MCF 10A (cell line): ENCODE measurements around the gene FOXP1. TPM values are rescaled to one million over a fixed set of nuclear protein-coding genes. Genes with fewer than 3 reads are reported as not detected.

Experiments used
- BruUV-seq: library from RNA; stranded (reverse); fragments of 400-500 nt; replicated peaks from 2 replicates; lab custom pipeline; 2021; lab: Mats Ljungman, UMichigan
- CTCF ChIA-PET: fragments of 300-600 bp; sonication (Branson Sonifier 250); formaldehyde crosslinking; extraction: SDS; loops from one replicate; lab custom pipeline; 2021; ENCODE audit warnings: antibody characterized with exemption, inconsistent platforms; lab: Yijun Ruan, JAX
- POLR2A ChIA-PET: fragments of 300-600, 350-650 bp; sonication (Branson Sonifier 250); formaldehyde crosslinking; extraction: SDS; loops from one replicate; lab custom pipeline; 2020; ENCODE audit warnings: antibody characterized with exemption, inconsistent platforms; lab: Yijun Ruan, JAX
- DNase-seq: peaks from one replicate; pipeline ENCODE4 v3.0.0-alpha.2; 2018; ENCODE audit not compliant: unreplicated experiment
- H3K27ac Mint-ChIP-seq: one replicate; pipeline ENCODE4 v1.8.0; 2022; ENCODE audit warnings: mild to moderate bottlenecking, low read depth, mixed read lengths; ENCODE audit not compliant: unreplicated experiment
- H3K27me3 Mint-ChIP-seq: one replicate; pipeline ENCODE4 v1.8.0; 2022; ENCODE audit warnings: mixed read lengths; ENCODE audit not compliant: insufficient read depth, unreplicated experiment
- H3K36me3 Mint-ChIP-seq: one replicate; pipeline ENCODE4 v1.8.0; 2022; ENCODE audit warnings: mild to moderate bottlenecking, moderate library complexity, mixed read lengths; ENCODE audit not compliant: insufficient read depth, unreplicated experiment
- H3K4me1 Mint-ChIP-seq: one replicate; pipeline ENCODE4 v1.8.0; 2022; ENCODE audit warnings: mixed read lengths; ENCODE audit not compliant: insufficient read depth, unreplicated experiment
- H3K4me3 Mint-ChIP-seq: one replicate; pipeline ENCODE4 v1.8.0; 2022; ENCODE audit warnings: mild to moderate bottlenecking, moderate library complexity, mixed read lengths; ENCODE audit not compliant: unreplicated experiment
- H3K9me3 Mint-ChIP-seq: one replicate; pipeline ENCODE4 v1.8.0; 2022; ENCODE audit warnings: mixed read lengths; ENCODE audit not compliant: unreplicated experiment
- CTCF ChIP-seq: fragments of 200-600 bp; IDR thresholded peaks from one replicate; pipeline ENCODE4 v1.8.0; 2022; ENCODE audit warnings: antibody characterized with exemption, mild to moderate bottlenecking; ENCODE audit not compliant: unreplicated experiment
- intact Hi-C: fragments of 100-400 bp; cut with micrococcal nuclease; formaldehyde crosslinking; loops from 2 replicates; pipeline ENCODE4 v1.14.1; 2022
- total RNA-seq: library from RNA; stranded (reverse); gene quantifications from 2 replicates; pipeline ENCODE4 v1.2.3, GENCODE V29; 2022

The FOXP1 gene
- total RNA-seq, 1 experiment from 2014 or later: 49.0 TPM

GRCh38 chr3:71003511-71003910, 580.0 kb downstream of the FOXP1 start:
- Mint-ChIP-seq H3K9me3 (no peaks in the 10 kb centered on the region), H3K4me1 (peaks cover 20% of the 10 kb centered on the region), H3K27ac (no peak overlapping the region), H3K36me3 (peaks cover 10% of the 10 kb centered on the region), H3K4me3 (no peak overlapping the region), H3K27me3 (no peaks in the 10 kb centered on the region)
- ChIA-PET POLR2A (interaction anchor here (0.7 to 1.2 kb wide), 2 partner anchors 61 to 578 kb away, joined by 3 to 4 read pairs; no protein-coding TSS in a partner anchor), CTCF (interaction anchor here (0.6 to 6.5 kb wide), 8 partner anchors 9 to 913 kb away, joined by 3 to 59 read pairs (median 3); no protein-coding TSS in a partner anchor)
- no TSS peak for BruUV-seq
- TF ChIP-seq CTCF: no peak
- intact Hi-C loops: loop anchor here (10.0 kb wide), 1 partner anchor 651 kb away; no protein-coding TSS in a partner anchor
- DNase-seq: no peak

DNA sequence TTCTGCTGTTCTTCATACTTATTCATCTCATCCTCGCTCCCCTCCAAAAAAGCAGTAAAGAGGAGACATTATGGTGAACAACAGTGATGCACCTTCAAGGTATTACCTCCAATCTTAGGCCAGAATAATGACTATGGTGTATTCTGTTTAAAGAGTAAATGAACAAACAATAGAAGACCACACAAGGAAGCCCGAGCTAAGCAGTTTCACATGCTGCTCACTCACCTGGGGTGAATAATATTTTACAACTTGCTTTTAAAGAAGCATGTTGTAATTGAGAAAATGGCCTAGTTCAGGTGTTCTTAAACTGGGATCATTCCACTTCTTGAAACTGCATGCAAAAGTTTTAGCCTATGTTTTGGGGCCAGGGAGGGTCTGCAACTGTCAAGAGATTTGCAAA, 581.2 kb downstream of the FOXP1 start:
- no peak overlapping the region for H3K27ac Mint-ChIP-seq
- no TSS peak for BruUV-seq
- no peaks in the 10 kb centered on the region for H3K27me3 Mint-ChIP-seq
- H3K36me3 Mint-ChIP-seq: peaks cover 13% of the 10 kb centered on the region
- no peak for DNase-seq
- H3K4me1 Mint-ChIP-seq: peaks cover 12% of the 10 kb centered on the region
- H3K4me3 Mint-ChIP-seq: no peak overlapping the region
- ChIA-PET CTCF (interaction anchor here (1.0 to 6.5 kb wide), 2 partner anchors 62 to 67 kb away, joined by 4 to 59 read pairs; no protein-coding TSS in a partner anchor), POLR2A (no interaction called here)
- intact Hi-C loops: loop anchor here (10.0 kb wide), 1 partner anchor 653 kb away; no protein-coding TSS in a partner anchor
- TF ChIP-seq CTCF: no peak
- H3K9me3 Mint-ChIP-seq: no peaks in the 10 kb centered on the region

DNA sequence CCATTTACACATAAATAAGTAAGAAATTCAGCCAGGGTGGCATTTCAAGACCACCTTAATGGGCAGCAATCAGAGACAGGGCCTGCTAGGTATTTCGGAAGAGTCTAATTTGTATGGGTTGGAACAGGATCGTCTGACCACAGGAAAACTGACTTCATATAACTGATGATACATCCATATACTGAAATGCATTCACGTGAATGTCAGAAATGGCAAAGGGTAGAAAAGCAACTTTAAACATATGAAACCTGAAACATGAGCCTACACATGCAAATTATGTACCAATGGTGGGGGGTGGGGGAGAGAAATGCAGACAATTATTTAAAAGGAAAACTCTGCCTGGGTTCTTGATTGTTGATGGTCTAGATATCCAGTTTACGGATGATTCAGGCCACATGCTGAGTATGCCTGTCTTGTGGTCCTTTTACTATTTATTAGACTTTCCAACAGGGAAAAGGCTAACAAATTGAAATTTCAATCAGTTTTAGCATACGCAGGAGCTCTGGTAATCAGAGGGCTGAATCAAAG, 582.2 kb downstream of the FOXP1 start:
- no peak for TF ChIP-seq CTCF
- no peak for DNase-seq
- ChIA-PET CTCF (interaction anchor here (0.6 to 6.5 kb wide), 2 partner anchors 68 to 373 kb away, joined by 4 to 59 read pairs; no protein-coding TSS in a partner anchor), POLR2A (interaction anchor here (0.6 kb wide), 1 partner anchor 241 kb away, joined by 3 read pairs; no protein-coding TSS in a partner anchor)
- Mint-ChIP-seq H3K36me3 (peaks cover 7% of the 10 kb centered on the region), H3K27me3 (no peaks in the 10 kb centered on the region), H3K4me1 (peaks cover 5% of the 10 kb centered on the region), H3K27ac (no peak overlapping the region), H3K4me3 (no peak overlapping the region), H3K9me3 (no peaks in the 10 kb centered on the region)
- BruUV-seq: no TSS peak
- intact Hi-C loops: loop anchor here (10.0 kb wide), 1 partner anchor 653 kb away; no protein-coding TSS in a partner anchor

DNA sequence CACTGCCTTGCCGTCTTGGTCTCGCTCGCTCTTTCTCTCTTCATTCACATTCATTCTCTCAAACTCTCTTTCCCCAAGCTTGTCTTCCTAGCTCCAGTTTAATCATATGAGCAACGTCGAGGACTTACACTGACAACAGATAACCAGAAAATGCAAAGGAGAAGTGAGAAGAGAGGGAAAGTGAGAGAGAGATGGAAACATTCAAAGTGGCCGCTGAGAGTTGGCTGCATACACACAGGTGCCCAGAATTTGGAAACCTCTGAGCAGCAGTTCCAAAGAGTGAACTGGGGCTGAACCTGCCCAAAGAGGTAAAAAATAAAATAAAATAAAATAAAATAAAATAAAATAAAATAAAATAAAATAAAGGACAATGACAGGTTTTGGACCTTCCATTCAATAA, 583.0 kb downstream of the FOXP1 start:
- POLR2A ChIA-PET: interaction anchor here (0.6 kb wide), 2 partner anchors 56 to 241 kb away, joined by 3 to 4 read pairs; no protein-coding TSS in a partner anchor
- peaks cover 5% of the 10 kb centered on the region for H3K4me1 Mint-ChIP-seq
- DNase-seq: no peak
- CTCF ChIA-PET: interaction anchor here (0.6 kb wide), 1 partner anchor 633 kb away, joined by 3 read pairs; no protein-coding TSS in a partner anchor
- peaks cover 7% of the 10 kb centered on the region for H3K36me3 Mint-ChIP-seq
- H3K9me3 Mint-ChIP-seq: no peaks in the 10 kb centered on the region
- no peaks in the 10 kb centered on the region for H3K27me3 Mint-ChIP-seq
- intact Hi-C loops: loop anchor here (10.0 kb wide), 1 partner anchor 654 kb away; no protein-coding TSS in a partner anchor
- no peak for TF ChIP-seq CTCF
- no TSS peak for BruUV-seq
- H3K4me3 Mint-ChIP-seq: no peak overlapping the region
- H3K27ac Mint-ChIP-seq: no peak overlapping the region
